Endothelial cell of umbilical vein (primary cell): Measurements from ENCODE around the gene DDX3X. TPM values are rescaled to one million over a fixed set of nuclear protein-coding genes. Genes with fewer than 3 reads are reported as not detected.
A peak's percentile ranks its signal among the peaks of the same experiment; 100 is the strongest.

ENCODE experiments used
- BruUV-seq: library from RNA; stranded (reverse); fragments of 400-500 nt; replicated peaks from 2 replicates; lab custom pipeline; 2021; lab: Mats Ljungman, UMichigan
- CTCF ChIA-PET: fragments of 300-600, 350-600 bp; sonication (Branson Sonifier 250); formaldehyde crosslinking; loops from one replicate; lab custom pipeline; 2021; ENCODE audit warnings: antibody characterized with exemption, inconsistent platforms; lab: Charles Lee
- POLR2A ChIA-PET: fragments of 300-600, 350-600 bp; sonication (Branson Sonifier 250); formaldehyde crosslinking; loops from one replicate; lab custom pipeline; 2021; ENCODE audit warnings: antibody characterized with exemption, inconsistent platforms; lab: Charles Lee
- DNase-seq: peaks from one replicate; pipeline ENCODE4 v3.0.0-alpha.2; 2011; ENCODE audit warnings: low read depth, low spot score
- FAIRE-seq: peaks from 2 replicates; lab custom pipeline; 2011; peaks lifted over from hg19 to GRCh38; lab: Jason Lieb, UNC
- H2AFZ ChIP-seq: 2 replicates; pipeline ENCODE4 v1.6.0; 2012; ENCODE audit warnings: low read depth, low read length, control low read depth, inconsistent platforms
- H3K27ac ChIP-seq: 2 replicates; pipeline ENCODE4 v1.5.1; 2011; ENCODE audit warnings: low read depth, mild to moderate bottlenecking, control low read depth, low read length, moderate library complexity; ENCODE audit not compliant: insufficient read depth
- H3K27me3 ChIP-seq, 2 experiments: 2 replicates each; pipeline versions ENCODE4 v1.6.0 to v1.6.1; 2011; ENCODE audit warnings: low read length in 2 of 2, mixed read lengths in 1 of 2; ENCODE audit not compliant: control insufficient read depth in 2 of 2, insufficient read depth in 2 of 2
- H3K36me3 ChIP-seq, 2 experiments: 2 replicates in 1 of 2; 3 replicates in 1 of 2; pipeline ENCODE4 v1.5.1; 2011; ENCODE audit warnings: low read length in 2 of 2, mild to moderate bottlenecking in 1 of 2, moderate library complexity in 1 of 2; ENCODE audit not compliant: control insufficient read depth in 2 of 2, insufficient read depth in 2 of 2; ENCODE audit errors: extremely low read depth in 1 of 2
- H3K4me1 ChIP-seq: 3 replicates; pipeline ENCODE4 v1.5.1; 2011; ENCODE audit warnings: mild to moderate bottlenecking, low read length; ENCODE audit not compliant: control insufficient read depth, insufficient read depth; ENCODE audit errors: extremely low read depth
- H3K4me2 ChIP-seq: 2 replicates; pipeline ENCODE4 v1.6.1; 2011; ENCODE audit warnings: low read length, control low read depth, mixed read lengths; ENCODE audit not compliant: insufficient read depth
- H3K4me3 ChIP-seq, 3 experiments: fragments of 200-600 bp in 1 of 3; sonication (generic), shearing (Covaris generic) in 1 of 3; replicated peaks in 1 of 3; 2 replicates each; pipeline ENCODE4 v1.5.1; 2011 to 2016; ENCODE audit warnings: control low read depth in 3 of 3, low read length in 3 of 3, mild to moderate bottlenecking in 2 of 3, inconsistent platforms in 1 of 3, low read depth in 1 of 3, moderate library complexity in 1 of 3; ENCODE audit not compliant: insufficient read depth in 1 of 3
- H3K79me2 ChIP-seq: 2 replicates; pipeline ENCODE4 v1.6.0; 2012; ENCODE audit warnings: low read length, inconsistent platforms; ENCODE audit not compliant: control insufficient read depth, insufficient read depth
- H3K9ac ChIP-seq: replicated peaks from 2 replicates; pipeline ENCODE3; 2011; ENCODE audit warnings: low read length, control low read depth; ENCODE audit not compliant: insufficient read depth; ENCODE audit errors: extremely low read depth
- H3K9me1 ChIP-seq: replicated peaks from 3 replicates; pipeline ENCODE4 v1.6.0; 2011; ENCODE audit warnings: mild to moderate bottlenecking, low read length; ENCODE audit not compliant: control insufficient read depth, insufficient read depth; ENCODE audit errors: extremely low read depth
- H3K9me3 ChIP-seq: replicated peaks from 2 replicates; pipeline ENCODE4 v1.5.1; 2012; ENCODE audit warnings: low read length, inconsistent platforms; ENCODE audit not compliant: control insufficient read depth, insufficient read depth
- H4K20me1 ChIP-seq: replicated peaks from 2 replicates; pipeline ENCODE3; 2011; ENCODE audit warnings: mild to moderate bottlenecking, low read length; ENCODE audit not compliant: control insufficient read depth, insufficient read depth; ENCODE audit errors: extremely low read depth
- CTCF ChIP-seq, 2 donors: IDR thresholded peaks; 1 replicate in 1 of 2; 2 replicates in 1 of 2; pipeline ENCODE4 v1.5.1; 2011; ENCODE audit warnings: low read length in 2 of 2, mild to moderate bottlenecking in 2 of 2, moderate library complexity in 2 of 2, control low read depth in 1 of 2, inconsistent platforms in 1 of 2, low read depth in 1 of 2; ENCODE audit not compliant: insufficient read depth in 1 of 2; ENCODE audit errors: extremely low read depth in 1 of 2
- EZH2 ChIP-seq: IDR thresholded peaks from 2 replicates; pipeline ENCODE4 v1.6.1; 2012; ENCODE audit warnings: borderline replicate concordance, low read depth, mild to moderate bottlenecking, moderate library complexity, low read length, inconsistent platforms; ENCODE audit not compliant: severe bottlenecking
- FOS ChIP-seq: IDR thresholded peaks from 2 replicates; pipeline ENCODE4 v1.6.1; 2011; ENCODE audit warnings: mild to moderate bottlenecking, low read length, moderate library complexity, borderline replicate concordance; ENCODE audit not compliant: insufficient read depth
- GATA2 ChIP-seq: IDR thresholded peaks from 2 replicates; pipeline ENCODE4 v1.7.0; 2011; ENCODE audit warnings: low read depth, mild to moderate bottlenecking, moderate library complexity, mixed read lengths, low read length; ENCODE audit not compliant: insufficient read length, insufficient read depth
- JUN ChIP-seq: IDR thresholded peaks from 2 replicates; pipeline ENCODE4 v1.6.1; 2011; ENCODE audit warnings: borderline replicate concordance, low read depth; ENCODE audit not compliant: insufficient read length, insufficient read depth
- MAX ChIP-seq: IDR thresholded peaks from 2 replicates; pipeline ENCODE4 v1.6.1; 2011; ENCODE audit not compliant: insufficient read depth, insufficient read length
- MYC ChIP-seq: IDR thresholded peaks from one replicate; pipeline ENCODE4 v1.6.1; 2011; ENCODE audit warnings: mild to moderate bottlenecking, low read depth, low read length
- POLR2A ChIP-seq: IDR thresholded peaks from 2 replicates; pipeline ENCODE4 v1.6.1; 2012; ENCODE audit warnings: low read depth, mild to moderate bottlenecking, control low read depth, low read length
- POLR2AphosphoS5 ChIP-seq: IDR thresholded peaks from 2 replicates; pipeline ENCODE4 v1.6.1; 2012; ENCODE audit warnings: low read depth, mild to moderate bottlenecking, control low read depth, low read length, moderate library complexity; ENCODE audit not compliant: insufficient read depth
- dilution Hi-C: fragments of 300-500 bp; cut with MboI; formaldehyde crosslinking; loops from one replicate; pipeline ENCODE4 v1.15.0; 2019; ENCODE audit warnings: low sequenced_read_pairs; ENCODE audit not compliant: extremely low pct_ligation_motif_present
- intact Hi-C: fragments of 100-400 bp; cut with micrococcal nuclease; formaldehyde crosslinking; loops from one replicate; pipeline ENCODE4 v1.10.0; 2022
- polyA plus RNA-seq, 4 experiments: library from polyadenylated mRNA; depleted of rRNA in 3 of 4; stranded (reverse) in 3 of 4; unstranded in 1 of 4; fragments of >200 nt; gene quantifications; 2 replicates each; pipeline versions ENCODE4 v1.2.1 to v1.2.3, GENCODE V29; 2011 to 2012; ENCODE audit warnings: missing spikeins in 1 of 4
- total RNA-seq: library from RNA; stranded (reverse); gene quantifications from 2 replicates; pipeline ENCODE4 v1.2.3, GENCODE V29; 2021

The DDX3X gene
- total and polyA plus RNA-seq, 2 donors (not counting 3 experiments of a cell fraction or from before 2014, with no cell fraction given), result 48.5 to 300 TPM

- POLR2A ChIA-PET, result no interaction called here
- Histone ChIP-seq H3K9me1 (no peaks in the 10 kb centered on the region), H3K9ac (no peak overlapping the region), H2AFZ (no peak overlapping the region), H3K36me3 (no peaks in the 10 kb centered on the region), H3K4me3 (no peak overlapping the region), H3K4me1 (no peaks in the 10 kb centered on the region), H3K79me2 (no peaks in the 10 kb centered on the region), H4K20me1 (no peaks in the 10 kb centered on the region), H3K9me3 (no peaks in the 10 kb centered on the region), H3K27ac (no peak overlapping the region), H3K4me2 (no peak overlapping the region), H3K27me3 (no peaks in the 10 kb centered on the region)
- no TSS peak for BruUV-seq
- no peak for TF ChIP-seq MAX
- no peak for TF ChIP-seq MYC
- intact Hi-C loops, result no loop called here
- DNase-seq (peak; percentile 34), FAIRE-seq (no peak)
- dilution Hi-C loops, result no loop called here
- CTCF ChIA-PET, result no interaction called here
These were observed 44.9 kb upstream of the DDX3X start for GRCh38 chrX:41289095-41289494.

GRCh38 chrX:41291309-41291708 lies 42.7 kb upstream of the DDX3X start:
- POLR2A ChIA-PET, result no interaction called here
- Histone ChIP-seq H3K79me2 (no peaks in the 10 kb centered on the region), H3K9me1 (no peaks in the 10 kb centered on the region), H3K4me1 (no peaks in the 10 kb centered on the region), H3K27me3 (no peaks in the 10 kb centered on the region), H3K27ac (no peak overlapping the region), H3K9me3 (no peaks in the 10 kb centered on the region), H3K36me3 (no peaks in the 10 kb centered on the region), H2AFZ (no peak overlapping the region), H3K4me3 (no peak overlapping the region), H3K9ac (no peak overlapping the region), H4K20me1 (no peaks in the 10 kb centered on the region), H3K4me2 (no peak overlapping the region)
- dilution Hi-C loops, result no loop called here
- TF ChIP-seq MYC (no peak), JUN (no peak), MAX (no peak), POLR2AphosphoS5 (no peak), CTCF (IDR thresholded peaks at IDR 0.05; ENCODE audit: extremely low read depth in 1 of 2, insufficient read depth in 1 of 2, low read depth in 1 of 2, low read length in 2 of 2) (no peak), EZH2 (no peak), FOS (no peak), GATA2 (no peak), POLR2A (no peak)
- CTCF ChIA-PET, result interaction anchor here (0.7 kb wide), 1 partner anchor 40 kb away, joined by 3 read pairs; no protein-coding TSS in a partner anchor
- FAIRE-seq (no peak), DNase-seq (no peak)
- no TSS peak for BruUV-seq
- intact Hi-C loops, result no loop called here
